BLaER1 treated with 17β-estradiol and CSF1 and Interleukin-3, amounts not matched to agents 10 nM and 100 nM (cell line): ENCODE measurements around the gene SCRG1.

Experiments used
- H3K27ac ChIP-seq, 11 experiments: shearing (Covaris generic); formaldehyde crosslinking; 2 replicates each; pipeline ENCODE4 v1.8.1; 2022
- H3K27me3 ChIP-seq, 11 experiments: shearing (Covaris generic); formaldehyde crosslinking; 2 replicates each; pipeline ENCODE4 v1.8.1; 2022
- H3K36me3 ChIP-seq, 11 experiments: shearing (Covaris generic); formaldehyde crosslinking; 2 replicates each; pipeline ENCODE4 v1.8.1; 2022
- H3K4me1 ChIP-seq, 10 experiments: shearing (Covaris generic); formaldehyde crosslinking; 2 replicates each; pipeline ENCODE4 v1.8.1; 2022
- H3K4me2 ChIP-seq, 11 experiments: shearing (Covaris generic); formaldehyde crosslinking; 2 replicates each; pipeline ENCODE4 v1.8.1; 2022
- H3K4me3 ChIP-seq, 10 experiments: shearing (Covaris generic); formaldehyde crosslinking; 2 replicates each; pipeline ENCODE4 v1.8.1; 2022
- H3K9ac ChIP-seq, 11 experiments: shearing (Covaris generic); formaldehyde crosslinking; 2 replicates each; pipeline ENCODE4 v1.8.1; 2022
- H3K9me3 ChIP-seq, 11 experiments: shearing (Covaris generic); formaldehyde crosslinking; replicated peaks in 1 of 11; 2 replicates each; pipeline ENCODE4 v1.8.1; 2022
- H4K20me1 ChIP-seq, 11 experiments: shearing (Covaris generic); formaldehyde crosslinking; 2 replicates each; pipeline ENCODE4 v1.8.1; 2022
- Cebpa-rat ChIP-seq, 11 experiments: shearing (Covaris generic); IDR thresholded peaks; 2 replicates each; pipeline ENCODE4 v1.8.1; 2022

SCRG1 gene

DNA sequence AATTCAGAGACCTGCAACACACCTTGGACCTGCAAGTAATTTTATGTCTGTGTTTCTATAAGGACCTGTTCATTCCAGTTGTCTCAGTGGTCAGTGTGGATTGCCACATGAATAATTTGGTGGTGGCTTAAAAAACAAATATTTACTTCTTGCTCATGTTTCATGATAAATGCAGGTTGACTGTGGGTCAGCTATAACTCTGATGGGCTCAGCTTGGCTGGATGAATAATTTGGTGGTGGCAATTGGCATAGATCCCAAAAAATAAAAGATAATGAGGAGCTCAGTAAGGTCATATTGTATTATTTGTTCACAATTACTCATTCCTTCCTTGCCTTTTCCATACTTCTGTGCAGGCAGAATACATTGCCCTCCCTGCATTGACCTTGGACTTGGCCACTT, 18.9 kb upstream of the SCRG1 start:
- Histone ChIP-seq H3K4me3 (no peak overlapping the region), H3K9ac (no peak overlapping the region), H3K4me2 (peak overlapping the region in 8 of 11 experiments; percentile 45 to 68 (median 58); a peak in 15 of 22 replicates), H4K20me1 (no peaks in the 10 kb centered on the region), H3K4me1 (peaks cover 34 to 82% (median 70%) of the 10 kb centered on the region in 10 experiments), H3K27me3 (no peaks in the 10 kb centered on the region), H3K9me3 (no peaks in the 10 kb centered on the region), H3K27ac (peak overlapping the region in 7 of 11 experiments; percentile 25 to 62 (median 51); a peak in 10 of 22 replicates), H3K36me3 (peaks cover 0 to 16% (median 4%) of the 10 kb centered on the region in 11 experiments; a peak in 7 of 22 replicates)
- no peak for TF ChIP-seq Cebpa-rat (IDR thresholded peaks at IDR 0.05)

DNA sequence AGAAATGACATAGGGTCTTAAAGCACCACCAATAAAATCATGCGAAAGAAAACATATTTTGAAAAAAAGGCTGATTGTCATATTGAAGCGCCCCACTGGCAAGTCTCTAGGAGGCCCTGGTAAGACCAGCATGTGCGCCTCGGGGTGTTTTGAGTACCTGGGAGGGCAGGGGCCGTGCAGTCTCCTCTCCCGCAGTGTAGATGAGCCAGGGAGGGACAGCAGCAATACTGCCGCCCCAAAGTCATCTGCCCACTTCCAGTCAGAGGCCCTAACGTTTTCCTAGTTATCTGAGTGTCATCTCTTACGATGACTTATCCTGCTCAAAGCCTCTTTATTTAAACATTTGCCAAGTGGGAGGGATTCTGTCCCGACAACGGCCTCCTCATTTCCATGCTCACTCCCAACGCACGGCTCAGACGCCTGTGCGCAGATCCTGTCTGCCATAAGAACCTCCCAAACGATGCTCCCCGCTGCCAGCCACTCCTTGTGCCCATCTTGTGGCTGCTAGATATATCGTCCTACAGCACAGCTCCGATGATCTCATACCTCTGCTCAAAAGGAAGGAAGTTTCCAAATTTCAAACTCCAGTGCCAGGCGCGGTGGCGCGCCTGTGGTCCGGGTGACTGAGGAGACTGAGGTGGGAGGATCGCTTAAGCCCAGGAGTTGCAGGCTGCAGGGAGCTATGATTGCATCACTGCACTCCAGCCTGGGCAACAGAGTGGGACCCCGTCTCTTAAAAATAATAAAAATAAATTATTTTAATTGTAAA, 17.2 kb upstream of the SCRG1 start:
- Histone ChIP-seq H3K4me2 (peak overlapping the region in 9 of 11 experiments; percentile 13 to 78 (median 70); a peak in 18 of 22 replicates), H3K4me3 (no peak overlapping the region), H3K9ac (peak overlapping the region in 10 of 11 experiments; percentile 15 to 61 (median 52); a peak in 18 of 22 replicates), H3K9me3 (no peaks in the 10 kb centered on the region), H3K36me3 (peaks cover 0 to 20% (median 10%) of the 10 kb centered on the region in 11 experiments; a peak in 9 of 22 replicates), H3K27me3 (no peaks in the 10 kb centered on the region), H3K4me1 (peaks cover 39 to 100% (median 87%) of the 10 kb centered on the region in 10 experiments), H3K27ac (peak overlapping the region; percentile 13 to 81 (median 76); a peak in 21 of 22 replicates), H4K20me1 (no peaks in the 10 kb centered on the region)
- peak in 3 of 11 experiments; percentile 24 to 58 (median 57); a peak in 2 of 22 replicates for TF ChIP-seq Cebpa-rat (IDR thresholded peaks at IDR 0.05)

DNA sequence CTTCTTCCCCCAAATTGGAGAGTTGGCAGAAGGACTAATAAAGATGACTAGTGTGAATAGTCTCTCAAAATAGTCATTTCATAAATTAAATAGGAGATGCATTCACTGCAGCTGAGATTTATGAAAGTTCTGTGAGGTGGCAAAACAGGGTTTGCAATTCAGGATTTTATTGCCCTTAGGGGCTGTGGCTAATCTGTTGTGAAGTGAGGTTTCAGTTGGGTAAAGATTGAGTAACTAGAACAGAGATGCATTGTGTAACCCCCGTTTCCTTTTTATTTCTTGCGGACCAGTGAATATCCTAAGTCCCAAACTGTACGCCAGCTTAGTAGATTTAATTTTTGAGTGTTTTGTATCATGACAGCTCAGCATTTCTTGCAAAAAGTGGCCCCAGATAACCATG, 16.2 kb upstream of the SCRG1 start:
- peak in 8 of 11 experiments; percentile 40 to 86 (median 53); a peak in 9 of 22 replicates for TF ChIP-seq Cebpa-rat (IDR thresholded peaks at IDR 0.05)
- no peak overlapping the region; a peak in 1 of 20 replicates for H3K4me3 ChIP-seq
- H3K9me3 ChIP-seq = no peaks in the 10 kb centered on the region
- H3K4me1 ChIP-seq = peaks cover 34 to 100% (median 88%) of the 10 kb centered on the region in 10 experiments
- H3K9ac ChIP-seq = peak overlapping the region in 9 of 11 experiments; percentile 15 to 63 (median 58); a peak in 15 of 22 replicates
- H3K27me3 ChIP-seq = no peaks in the 10 kb centered on the region
- H3K36me3 ChIP-seq = peaks cover 0 to 30% (median 15%) of the 10 kb centered on the region in 11 experiments; a peak in 15 of 22 replicates
- peak overlapping the region in 10 of 11 experiments; percentile 48 to 81 (median 76); a peak in 20 of 22 replicates for H3K27ac ChIP-seq
- H4K20me1 ChIP-seq = no peaks in the 10 kb centered on the region
- H3K4me2 ChIP-seq = peak overlapping the region in 10 of 11 experiments; percentile 12 to 78 (median 70); a peak in 18 of 22 replicates

DNA sequence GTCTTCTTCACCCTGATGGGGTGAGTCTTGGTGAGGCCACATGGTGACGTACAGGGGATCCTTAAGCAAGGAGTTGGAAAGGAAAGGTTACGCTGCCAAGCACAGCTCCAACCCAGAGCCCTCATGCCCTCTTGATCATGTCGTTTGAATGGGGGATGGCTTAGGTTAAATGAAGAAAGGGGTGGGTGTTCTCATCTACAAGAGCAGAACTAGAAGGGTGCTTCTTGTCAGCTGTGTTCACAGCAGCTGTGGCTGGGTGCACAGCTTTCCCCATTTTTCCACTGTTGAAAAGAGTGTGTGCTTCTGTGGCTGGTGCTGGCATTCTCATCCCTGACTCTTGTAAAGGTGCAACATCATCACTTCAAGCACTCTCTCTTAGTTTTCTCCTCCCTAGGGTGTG, 15.5 kb upstream of the SCRG1 start:
- no peak for TF ChIP-seq Cebpa-rat (IDR thresholded peaks at IDR 0.05)
- H3K9me3 ChIP-seq = no peaks in the 10 kb centered on the region
- H3K4me1 ChIP-seq = peaks cover 34 to 96% (median 87%) of the 10 kb centered on the region in 10 experiments
- H3K4me3 ChIP-seq = no peak overlapping the region
- peak overlapping the region in 10 of 11 experiments; percentile 12 to 78 (median 70); a peak in 19 of 22 replicates for H3K4me2 ChIP-seq
- H4K20me1 ChIP-seq = no peaks in the 10 kb centered on the region
- H3K27me3 ChIP-seq = no peaks in the 10 kb centered on the region
- peaks cover 4 to 37% (median 22%) of the 10 kb centered on the region in 11 experiments; a peak in 17 of 22 replicates for H3K36me3 ChIP-seq
- H3K27ac ChIP-seq = peak overlapping the region in 10 of 11 experiments; percentile 43 to 81 (median 76); a peak in 19 of 22 replicates
- H3K9ac ChIP-seq = peak overlapping the region in 7 of 11 experiments; percentile 13 to 63 (median 50); a peak in 10 of 22 replicates

DNA sequence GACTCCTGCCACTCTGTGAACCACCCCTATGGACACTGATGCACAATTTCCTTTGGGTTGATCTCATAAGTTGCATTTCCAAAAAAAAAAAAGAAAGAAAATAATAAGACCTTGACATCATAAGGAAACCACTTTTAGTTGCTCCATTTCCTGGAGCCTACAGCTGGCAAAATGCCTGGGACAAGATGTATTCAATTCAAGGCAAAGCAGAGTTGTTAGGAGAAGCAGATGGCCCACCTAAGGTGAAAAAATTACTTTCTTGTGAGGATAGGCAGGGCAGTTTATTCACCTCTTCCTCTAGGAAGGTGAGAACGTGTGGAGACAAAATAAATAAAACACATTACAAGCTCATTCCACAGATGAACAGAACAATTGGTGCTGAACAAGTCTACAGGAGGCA, 14.1 kb upstream of the SCRG1 start:
- Histone ChIP-seq H3K9ac (peak overlapping the region in 1 of 11 experiments; percentile 1; a peak in 4 of 22 replicates), H3K27ac (peak overlapping the region in 9 of 11 experiments; percentile 34 to 81 (median 76); a peak in 17 of 22 replicates), H3K4me3 (no peak overlapping the region), H3K4me2 (peak overlapping the region; percentile 18 to 78 (median 69); a peak in 20 of 22 replicates), H3K9me3 (no peaks in the 10 kb centered on the region), H3K27me3 (no peaks in the 10 kb centered on the region), H3K4me1 (peaks cover 24 to 81% (median 73%) of the 10 kb centered on the region in 10 experiments), H4K20me1 (no peaks in the 10 kb centered on the region), H3K36me3 (peaks cover 6 to 45% (median 23%) of the 10 kb centered on the region in 11 experiments; a peak in 17 of 22 replicates)
- no peak for TF ChIP-seq Cebpa-rat (IDR thresholded peaks at IDR 0.05)

DNA sequence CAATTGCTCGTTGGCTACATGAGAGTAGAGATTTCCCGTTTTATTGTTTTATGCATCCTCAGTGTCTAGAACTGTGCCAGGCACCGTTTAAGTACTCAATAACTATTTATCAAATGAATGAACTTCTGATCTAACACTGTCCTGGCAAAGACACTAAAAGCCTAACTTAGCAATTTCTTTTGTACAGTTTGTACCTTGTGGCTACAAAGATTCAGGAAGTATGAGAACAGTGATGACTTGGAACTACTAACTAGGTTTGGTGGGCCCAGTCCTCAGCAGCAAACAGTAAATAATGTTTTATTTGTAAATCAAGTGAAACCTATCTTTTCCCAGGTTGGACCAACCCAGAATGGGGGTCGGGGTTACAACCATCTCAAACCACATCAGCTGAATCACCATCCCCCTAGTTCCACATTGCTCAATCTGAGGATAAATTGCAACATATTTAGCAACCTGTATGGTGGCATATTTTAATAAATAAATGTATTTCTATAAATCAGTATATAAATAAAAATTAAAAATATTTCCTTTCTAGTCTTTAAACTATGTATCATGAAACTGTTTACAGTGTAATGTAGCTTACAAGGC, 12.3 kb upstream of the SCRG1 start:
- 0 out of 22 replicates have a peak, but pooled peaks of 1 of the 11 experiments have one; percentile 31 for TF ChIP-seq Cebpa-rat (IDR thresholded peaks at IDR 0.05)
- Histone ChIP-seq H4K20me1 (no peaks in the 10 kb centered on the region), H3K4me3 (no peak overlapping the region), H3K4me1 (peaks cover 24 to 63% (median 55%) of the 10 kb centered on the region in 10 experiments), H3K4me2 (peak overlapping the region in 6 of 11 experiments; percentile 3 to 78 (median 54); a peak in 11 of 22 replicates), H3K27me3 (no peaks in the 10 kb centered on the region), H3K27ac (peak overlapping the region in 5 of 11 experiments; percentile 22 to 76 (median 35); a peak in 6 of 22 replicates), H3K36me3 (peaks cover 6 to 55% (median 30%) of the 10 kb centered on the region in 11 experiments; a peak in 19 of 22 replicates), H3K9ac (no peak overlapping the region), H3K9me3 (no peaks in the 10 kb centered on the region)

DNA sequence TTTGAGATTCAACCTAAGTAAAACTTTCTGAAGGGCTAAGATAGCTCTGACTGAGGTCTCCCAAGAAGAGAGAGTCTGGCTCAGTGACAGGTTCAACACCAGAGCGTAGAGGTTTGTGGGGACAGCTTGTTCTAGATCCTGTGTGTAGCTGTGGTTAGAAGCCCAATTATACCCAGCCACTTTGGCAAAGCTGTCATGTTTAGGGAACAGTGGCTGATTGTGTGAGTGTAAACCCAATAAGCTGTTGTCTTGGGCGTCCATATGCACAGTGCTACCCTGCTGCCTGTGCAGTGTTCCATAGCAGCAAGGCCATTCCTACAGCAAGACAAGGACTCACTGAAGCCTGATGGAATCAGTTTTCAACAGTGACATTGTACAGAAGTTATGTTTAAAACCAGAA, 11.2 kb upstream of the SCRG1 start:
- no peaks in the 10 kb centered on the region for H3K9me3 ChIP-seq
- no peak for TF ChIP-seq Cebpa-rat (IDR thresholded peaks at IDR 0.05)

DNA sequence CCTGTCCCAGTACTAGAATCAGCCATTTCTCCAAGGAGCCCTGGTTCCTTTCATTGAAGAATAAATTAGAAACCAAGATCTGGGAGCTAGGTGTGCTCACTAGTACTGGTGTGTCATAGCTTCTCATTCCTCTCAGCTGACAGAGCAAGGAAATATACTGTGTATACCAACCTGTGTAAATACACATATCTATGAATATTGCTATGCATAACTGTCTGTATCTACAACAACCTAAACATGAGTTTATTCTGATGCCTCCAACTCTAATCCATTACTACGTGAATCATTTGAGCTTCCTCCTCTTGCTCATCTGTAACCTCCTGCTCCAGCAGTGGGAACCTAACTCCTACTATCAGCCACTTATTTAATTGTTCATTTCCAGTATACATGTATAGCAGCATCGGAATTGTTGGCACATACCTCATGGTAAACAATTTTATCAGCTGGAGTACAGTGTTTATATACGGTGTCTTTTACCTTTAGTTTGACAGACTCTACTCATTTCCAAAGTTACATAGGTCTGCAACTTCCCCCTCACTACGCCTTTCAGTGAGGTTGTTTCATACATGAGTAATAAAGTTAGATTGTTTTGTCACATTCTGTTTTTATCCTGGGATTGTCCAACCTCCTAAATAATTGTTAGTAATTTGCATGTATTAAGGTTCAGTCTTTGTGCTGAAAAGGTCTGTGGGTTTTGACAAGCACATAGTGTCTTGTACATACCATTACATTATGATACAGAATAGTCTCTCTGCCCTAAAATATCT, 7.1 kb upstream of the SCRG1 start:
- Histone ChIP-seq H3K36me3 (peaks cover 34 to 72% (median 58%) of the 10 kb centered on the region in 11 experiments), H4K20me1 (no peaks in the 10 kb centered on the region), H3K9ac (no peak overlapping the region), H3K27me3 (no peaks in the 10 kb centered on the region), H3K9me3 (no peaks in the 10 kb centered on the region), H3K4me3 (no peak overlapping the region), H3K4me1 (peaks cover 0 to 24% (median 7%) of the 10 kb centered on the region in 10 experiments; a peak in 11 of 20 replicates), H3K4me2 (peak overlapping the region in 5 of 11 experiments; percentile 2 to 28 (median 10); a peak in 1 of 22 replicates), H3K27ac (no peak overlapping the region)
- no peak for TF ChIP-seq Cebpa-rat (IDR thresholded peaks at IDR 0.05)

More for the DNA sequence above, 11.2 kb upstream of the SCRG1 start:
- Histone ChIP-seq H3K27me3 (no peaks in the 10 kb centered on the region), H4K20me1 (no peaks in the 10 kb centered on the region), H3K36me3 (peaks cover 15 to 66% (median 41%) of the 10 kb centered on the region in 11 experiments; a peak in 20 of 22 replicates), H3K9ac (no peak overlapping the region), H3K4me3 (no peak overlapping the region), H3K4me2 (no peak overlapping the region), H3K27ac (no peak overlapping the region; a peak in 1 of 22 replicates), H3K4me1 (peaks cover 23 to 61% (median 45%) of the 10 kb centered on the region in 10 experiments)
